A673 (cell line): Measurements from ENCODE around the gene SCAANT1. TPM values are rescaled to one million over a fixed set of nuclear protein-coding genes. Genes with fewer than 3 reads are reported as not detected.

Experiments used
- BruUV-seq: library from RNA; stranded (reverse); fragments of 400-500 nt; replicated peaks from 2 replicates; lab custom pipeline; 2021; lab: Mats Ljungman, UMichigan
- CTCF ChIA-PET: fragments of 300-600 bp; sonication (Branson Sonifier 250); formaldehyde crosslinking; loops from one replicate; lab custom pipeline; 2022; ENCODE audit warnings: antibody characterized with exemption; lab: Charles Lee
- POLR2A ChIA-PET: fragments of 300-600 bp; sonication (Branson Sonifier 250); formaldehyde crosslinking; loops from one replicate; lab custom pipeline; 2022; ENCODE audit warnings: antibody characterized with exemption; ENCODE audit not compliant: low non-redundant PET; lab: Charles Lee
- DNase-seq: peaks from one replicate; pipeline ENCODE4 v3.0.0-alpha.2; 2015; ENCODE audit warnings: low spot score
- H3K27ac ChIP-seq: fragments of 200-600 bp; sonication (generic); 2 replicates; pipeline ENCODE4 v1.5.1; 2016; ENCODE audit warnings: mixed run types, low read depth, mild to moderate bottlenecking, mixed read lengths, antibody characterized with exemption, low read length; ENCODE audit not compliant: poor library complexity, severe bottlenecking
- H3K27me3 ChIP-seq: fragments of 200-600 bp; sonication (generic); replicated peaks from 2 replicates; pipeline ENCODE4 v1.6.1; 2017; ENCODE audit warnings: mixed run types, low read depth, mild to moderate bottlenecking, mixed read lengths, antibody characterized with exemption, low read length; ENCODE audit not compliant: insufficient read depth, poor library complexity
- H3K36me3 ChIP-seq: fragments of 200-600 bp; sonication (generic); 2 replicates; pipeline ENCODE4 v1.6.1; 2016; ENCODE audit warnings: mixed run types, mild to moderate bottlenecking, mixed read lengths, antibody characterized with exemption, low read length; ENCODE audit not compliant: insufficient read depth, poor library complexity, severe bottlenecking
- H3K4me1 ChIP-seq: fragments of 200-600 bp; sonication (generic); 2 replicates; pipeline ENCODE4 v1.6.1; 2017; ENCODE audit warnings: mixed run types, mild to moderate bottlenecking, mixed read lengths, antibody characterized with exemption, low read length; ENCODE audit not compliant: insufficient read depth, poor library complexity, severe bottlenecking
- H3K4me3 ChIP-seq: fragments of 200-600 bp; sonication (generic); 2 replicates; pipeline ENCODE4 v1.5.1; 2016; ENCODE audit warnings: low read depth, mixed run types, mild to moderate bottlenecking, mixed read lengths, low read length; ENCODE audit not compliant: poor library complexity, severe bottlenecking
- H3K9me3 ChIP-seq: fragments of 200-600 bp; sonication (generic); 2 replicates; pipeline ENCODE4 v1.6.1; 2016; ENCODE audit warnings: mixed run types, low read depth, mild to moderate bottlenecking, mixed read lengths, antibody characterized with exemption, low read length; ENCODE audit not compliant: poor library complexity, severe bottlenecking
- EZH2 ChIP-seq: fragments of 200-600 bp; sonication (generic); IDR thresholded peaks from 2 replicates; pipeline ENCODE4 v1.6.1; 2017; ENCODE audit warnings: borderline replicate concordance, low read depth, mild to moderate bottlenecking, mixed read lengths, antibody characterized with exemption, low read length; ENCODE audit not compliant: poor library complexity, severe bottlenecking
- intact Hi-C: fragments of 100-400 bp; cut with micrococcal nuclease; formaldehyde crosslinking; loops from one replicate; pipeline ENCODE4 v1.10.0; 2022; ENCODE audit not compliant: unreplicated experiment
- total RNA-seq: library from RNA; stranded (reverse); gene quantifications from 2 replicates; pipeline ENCODE4 v1.2.3, GENCODE V29; 2021
- TF ChIP-seq, protein P1 (sequence below): fragments of 300-800, 200-600 bp; sonication (generic); conservative IDR thresholded peaks from 2 replicates; pipeline ENCODE4 v1.5.1; 2017; ENCODE audit warnings: low read depth, mild to moderate bottlenecking, antibody characterized with exemption, low read length, moderate library complexity, mixed read lengths

SCAANT1 gene
- total RNA-seq, 1 experiment from 2014 or later: not detected

- ChIA-PET CTCF (no interaction called here), POLR2A (interaction anchor here (0.6 kb wide), 1 partner anchor 13 kb away, joined by 6 read pairs; no protein-coding TSS in a partner anchor)
- H3K27me3 ChIP-seq: no peaks in the 10 kb centered on the region
- H3K9me3 ChIP-seq: no peaks in the 10 kb centered on the region
- no peak for DNase-seq
- no TSS peak for BruUV-seq
- TF ChIP-seq, protein P1, sequence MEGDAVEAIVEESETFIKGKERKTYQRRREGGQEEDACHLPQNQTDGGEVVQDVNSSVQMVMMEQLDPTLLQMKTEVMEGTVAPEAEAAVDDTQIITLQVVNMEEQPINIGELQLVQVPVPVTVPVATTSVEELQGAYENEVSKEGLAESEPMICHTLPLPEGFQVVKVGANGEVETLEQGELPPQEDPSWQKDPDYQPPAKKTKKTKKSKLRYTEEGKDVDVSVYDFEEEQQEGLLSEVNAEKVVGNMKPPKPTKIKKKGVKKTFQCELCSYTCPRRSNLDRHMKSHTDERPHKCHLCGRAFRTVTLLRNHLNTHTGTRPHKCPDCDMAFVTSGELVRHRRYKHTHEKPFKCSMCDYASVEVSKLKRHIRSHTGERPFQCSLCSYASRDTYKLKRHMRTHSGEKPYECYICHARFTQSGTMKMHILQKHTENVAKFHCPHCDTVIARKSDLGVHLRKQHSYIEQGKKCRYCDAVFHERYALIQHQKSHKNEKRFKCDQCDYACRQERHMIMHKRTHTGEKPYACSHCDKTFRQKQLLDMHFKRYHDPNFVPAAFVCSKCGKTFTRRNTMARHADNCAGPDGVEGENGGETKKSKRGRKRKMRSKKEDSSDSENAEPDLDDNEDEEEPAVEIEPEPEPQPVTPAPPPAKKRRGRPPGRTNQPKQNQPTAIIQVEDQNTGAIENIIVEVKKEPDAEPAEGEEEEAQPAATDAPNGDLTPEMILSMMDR: no peak
- TF ChIP-seq EZH2: no peak
- H3K27ac ChIP-seq: peak overlapping the region; percentile 80
- peak overlapping the region; percentile 64 for H3K4me3 ChIP-seq
- intact Hi-C loops: no loop called here
- H3K4me1 ChIP-seq: no peaks in the 10 kb centered on the region
- no peaks in the 10 kb centered on the region for H3K36me3 ChIP-seq
These were observed 692 bp downstream of the SCAANT1 start for GRCh38 chr3:63911509-63911872.

GRCh38 chr3:63910891-63911290 lies 1.3 kb downstream of the SCAANT1 start:
- BruUV-seq: no TSS peak
- POLR2A ChIA-PET: no interaction called here
- TF ChIP-seq, protein P1: no peak
- TF ChIP-seq EZH2: no peak
- Histone ChIP-seq H3K36me3 (no peaks in the 10 kb centered on the region), H3K9me3 (no peaks in the 10 kb centered on the region), H3K4me1 (no peaks in the 10 kb centered on the region), H3K27ac (no peak overlapping the region), H3K27me3 (no peaks in the 10 kb centered on the region), H3K4me3 (no peak overlapping the region)
- no peak for DNase-seq
- intact Hi-C loops: no loop called here
- CTCF ChIA-PET: no interaction called here

DNA sequence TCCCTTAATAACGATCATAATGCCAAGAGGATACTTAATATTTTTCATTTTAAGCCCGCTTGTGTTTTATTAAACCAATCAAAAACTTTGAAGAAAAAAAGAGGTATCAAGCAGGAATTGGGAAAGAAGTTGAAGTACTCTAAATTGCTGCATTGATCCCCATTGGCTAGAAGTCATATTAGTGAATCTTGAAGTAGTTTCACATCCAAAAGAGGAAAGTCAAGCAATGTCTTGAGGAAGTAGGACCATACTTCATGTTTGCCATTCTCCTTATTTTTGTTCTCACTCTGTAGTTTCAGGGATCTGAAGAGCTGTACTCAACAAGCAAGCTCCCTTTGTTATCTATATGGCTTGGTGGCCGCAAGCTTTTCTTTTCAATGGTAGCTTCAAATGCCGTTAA lies 2.2 kb downstream of the SCAANT1 start:
- intact Hi-C loops: no loop called here
- no peaks in the 10 kb centered on the region for H3K4me1 ChIP-seq
- ChIA-PET CTCF (no interaction called here), POLR2A (no interaction called here)
- H3K27ac ChIP-seq: no peak overlapping the region
- no peaks in the 10 kb centered on the region for H3K27me3 ChIP-seq
- BruUV-seq: no TSS peak
- no peak for DNase-seq
- H3K9me3 ChIP-seq: no peaks in the 10 kb centered on the region
- H3K36me3 ChIP-seq: no peaks in the 10 kb centered on the region
- TF ChIP-seq, protein P1: no peak
- no peak for TF ChIP-seq EZH2
- H3K4me3 ChIP-seq: no peak overlapping the region
